Measurements from ENCODE around the gene C5orf58.

Gene C5orf58

DNA sequence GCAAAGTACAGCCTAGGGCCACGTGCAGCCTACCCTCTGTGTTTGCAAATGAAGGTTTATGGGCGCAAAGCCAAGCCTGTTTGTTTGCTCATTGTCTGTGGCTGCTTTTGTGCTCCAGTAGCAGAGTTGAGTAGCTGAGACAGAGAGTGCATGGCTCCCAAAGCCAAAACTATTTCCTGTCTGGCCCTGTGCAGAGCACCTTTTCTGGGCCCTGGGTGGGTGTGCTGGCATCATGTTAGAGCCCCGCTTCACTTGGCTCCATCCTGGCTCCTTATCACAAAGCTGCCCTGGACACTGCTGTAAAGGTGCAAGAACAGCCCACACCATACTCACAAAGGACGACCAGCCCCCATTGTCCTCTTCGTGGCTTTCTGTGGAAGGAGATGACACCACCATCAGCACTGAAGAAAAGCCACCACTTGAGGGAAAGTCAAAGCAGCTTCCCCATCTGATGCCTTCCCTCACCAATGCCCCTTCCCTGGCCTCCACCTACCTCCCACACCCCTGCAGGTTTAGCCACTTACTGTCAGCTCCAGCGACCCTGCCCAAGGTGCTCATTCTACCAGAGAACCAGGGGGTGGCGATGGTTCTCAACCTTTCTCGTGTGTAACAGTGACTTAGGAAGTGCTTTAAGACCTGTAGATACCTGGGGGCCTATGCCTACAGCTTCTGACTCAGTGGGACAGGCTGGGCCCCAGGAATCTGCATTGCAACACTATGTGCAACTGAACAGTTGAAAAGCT is 41.4 kb downstream of the C5orf58 start:
- Histone ChIP-seq H3K4me3 (ENCODE audit: low read length) (no peak overlapping the region), H3K27ac (ENCODE audit: low read length) (no peak overlapping the region), H2AFZ (ENCODE audit: low read depth, low read length) (no peak overlapping the region), H3K36me3 (replicated peaks; ENCODE audit: low read depth, low read length) (no peaks in the 10 kb centered on the region), H3K9ac (ENCODE audit: low read length) (no peak overlapping the region), H3K79me2 (ENCODE audit: low read length) (no peaks in the 10 kb centered on the region), H3K4me1 (ENCODE audit: low read length) (peaks cover 7% of the 10 kb centered on the region), H4K20me1 (ENCODE audit: insufficient read depth, low read length) (no peaks in the 10 kb centered on the region), H3K27me3 (ENCODE audit: low read depth, low read length) (peaks cover 22% of the 10 kb centered on the region), H3K4me2 (ENCODE audit: low read length) (no peak overlapping the region), H3K9me3 (ENCODE audit: insufficient read depth, low read length) (no peaks in the 10 kb centered on the region)
- no peak for TF ChIP-seq EZH2phosphoT487 (IDR thresholded peaks at IDR 0.05; ENCODE audit: low read depth)
- TF ChIP-seq, protein P1, sequence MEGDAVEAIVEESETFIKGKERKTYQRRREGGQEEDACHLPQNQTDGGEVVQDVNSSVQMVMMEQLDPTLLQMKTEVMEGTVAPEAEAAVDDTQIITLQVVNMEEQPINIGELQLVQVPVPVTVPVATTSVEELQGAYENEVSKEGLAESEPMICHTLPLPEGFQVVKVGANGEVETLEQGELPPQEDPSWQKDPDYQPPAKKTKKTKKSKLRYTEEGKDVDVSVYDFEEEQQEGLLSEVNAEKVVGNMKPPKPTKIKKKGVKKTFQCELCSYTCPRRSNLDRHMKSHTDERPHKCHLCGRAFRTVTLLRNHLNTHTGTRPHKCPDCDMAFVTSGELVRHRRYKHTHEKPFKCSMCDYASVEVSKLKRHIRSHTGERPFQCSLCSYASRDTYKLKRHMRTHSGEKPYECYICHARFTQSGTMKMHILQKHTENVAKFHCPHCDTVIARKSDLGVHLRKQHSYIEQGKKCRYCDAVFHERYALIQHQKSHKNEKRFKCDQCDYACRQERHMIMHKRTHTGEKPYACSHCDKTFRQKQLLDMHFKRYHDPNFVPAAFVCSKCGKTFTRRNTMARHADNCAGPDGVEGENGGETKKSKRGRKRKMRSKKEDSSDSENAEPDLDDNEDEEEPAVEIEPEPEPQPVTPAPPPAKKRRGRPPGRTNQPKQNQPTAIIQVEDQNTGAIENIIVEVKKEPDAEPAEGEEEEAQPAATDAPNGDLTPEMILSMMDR (IDR thresholded peaks at IDR 0.05; ENCODE audit: low read depth, low read length) = peak; percentile 65

DNA sequence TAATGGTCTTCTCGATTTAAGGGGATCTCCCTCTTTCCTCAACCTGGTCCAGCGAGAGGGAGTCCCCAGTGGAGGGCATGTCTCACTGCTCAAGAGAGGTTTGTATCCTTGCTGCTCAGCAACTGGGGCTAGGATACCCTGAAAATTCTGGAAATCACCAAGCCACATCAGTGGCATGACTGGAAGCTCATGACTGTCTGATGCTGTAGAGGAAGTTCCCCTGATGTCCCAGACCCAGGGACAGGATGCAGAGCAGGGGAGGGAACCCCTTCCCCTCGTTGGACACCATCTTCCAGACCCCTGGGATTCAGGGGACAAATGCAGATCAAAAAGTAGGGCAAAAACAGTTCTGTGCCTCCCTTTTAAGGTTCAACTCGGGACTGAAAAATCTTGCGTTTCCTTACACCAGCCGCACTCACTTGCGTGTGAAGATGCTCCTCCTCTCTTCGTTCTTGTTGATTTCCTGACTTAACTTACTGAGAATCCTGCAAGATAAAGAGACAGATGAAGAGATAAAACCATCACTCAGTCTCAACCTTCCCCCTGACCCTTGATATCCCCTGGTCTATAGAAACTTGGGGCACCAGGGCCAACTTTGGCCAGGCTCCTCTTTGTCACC is 42.7 kb downstream of the C5orf58 start:
- Histone ChIP-seq H3K4me1 (ENCODE audit: low read length) (peaks cover 3% of the 10 kb centered on the region; the same call in 1 of the 2 replicates), H3K4me2 (ENCODE audit: low read length) (no peak overlapping the region)
- no peak for TF ChIP-seq EZH2phosphoT487 (IDR thresholded peaks at IDR 0.05; ENCODE audit: low read depth)
- TF ChIP-seq, protein P1 (IDR thresholded peaks at IDR 0.05; ENCODE audit: low read depth, low read length) = no peak

DNA sequence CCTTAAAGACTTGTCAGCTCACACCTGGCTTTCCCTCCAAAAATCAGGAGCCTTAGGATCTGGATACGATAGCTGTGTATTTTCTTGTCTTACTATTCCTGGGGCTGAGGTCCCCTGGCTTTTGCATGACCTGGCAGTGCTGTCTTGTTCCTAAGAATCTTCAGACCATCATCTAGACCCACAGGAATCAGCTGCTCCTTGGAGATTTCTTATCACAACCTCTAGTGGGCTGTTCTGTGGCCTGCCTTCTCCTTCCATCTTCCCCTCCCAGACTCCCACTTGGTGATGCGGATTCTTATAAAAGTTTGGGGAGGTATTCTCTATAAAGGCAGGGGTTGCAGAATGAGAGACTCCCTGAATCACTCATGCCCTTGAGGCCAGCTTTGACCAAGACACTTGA is 43.4 kb downstream of the C5orf58 start:
- Histone ChIP-seq H3K4me2 (ENCODE audit: low read length) (no peak overlapping the region), H3K79me2 (ENCODE audit: low read length) (no peaks in the 10 kb centered on the region), H4K20me1 (ENCODE audit: insufficient read depth, low read length) (no peaks in the 10 kb centered on the region), H3K9ac (ENCODE audit: low read length) (no peak overlapping the region), H3K4me1 (ENCODE audit: low read length) (peaks cover 3% of the 10 kb centered on the region; the same call in 1 of the 2 replicates), H3K4me3 (ENCODE audit: low read length) (no peak overlapping the region), H3K36me3 (replicated peaks; ENCODE audit: low read depth, low read length) (no peaks in the 10 kb centered on the region), H3K27ac (ENCODE audit: low read length) (no peak overlapping the region), H3K9me3 (ENCODE audit: insufficient read depth, low read length) (no peaks in the 10 kb centered on the region), H2AFZ (ENCODE audit: low read depth, low read length) (no peak overlapping the region), H3K27me3 (ENCODE audit: low read depth, low read length) (peaks cover 22% of the 10 kb centered on the region)
- no peak for TF ChIP-seq EZH2phosphoT487 (IDR thresholded peaks at IDR 0.05; ENCODE audit: low read depth)
- TF ChIP-seq, protein P1 (IDR thresholded peaks at IDR 0.05; ENCODE audit: low read depth, low read length) = no peak

More for the DNA sequence above, 42.7 kb downstream of the C5orf58 start:
- H3K27me3 ChIP-seq (ENCODE audit: low read depth, low read length) = peaks cover 22% of the 10 kb centered on the region
- H4K20me1 ChIP-seq (ENCODE audit: insufficient read depth, low read length) = no peaks in the 10 kb centered on the region
- H3K9ac ChIP-seq (ENCODE audit: low read length) = no peak overlapping the region
- no peaks in the 10 kb centered on the region for H3K9me3 ChIP-seq (ENCODE audit: insufficient read depth, low read length)
- H3K36me3 ChIP-seq (replicated peaks; ENCODE audit: low read depth, low read length) = no peaks in the 10 kb centered on the region
- no peaks in the 10 kb centered on the region for H3K79me2 ChIP-seq (ENCODE audit: low read length)
- H3K4me3 ChIP-seq (ENCODE audit: low read length) = no peak overlapping the region
- no peak overlapping the region for H2AFZ ChIP-seq (ENCODE audit: low read depth, low read length)
- no peak overlapping the region for H3K27ac ChIP-seq (ENCODE audit: low read length)

DNA sequence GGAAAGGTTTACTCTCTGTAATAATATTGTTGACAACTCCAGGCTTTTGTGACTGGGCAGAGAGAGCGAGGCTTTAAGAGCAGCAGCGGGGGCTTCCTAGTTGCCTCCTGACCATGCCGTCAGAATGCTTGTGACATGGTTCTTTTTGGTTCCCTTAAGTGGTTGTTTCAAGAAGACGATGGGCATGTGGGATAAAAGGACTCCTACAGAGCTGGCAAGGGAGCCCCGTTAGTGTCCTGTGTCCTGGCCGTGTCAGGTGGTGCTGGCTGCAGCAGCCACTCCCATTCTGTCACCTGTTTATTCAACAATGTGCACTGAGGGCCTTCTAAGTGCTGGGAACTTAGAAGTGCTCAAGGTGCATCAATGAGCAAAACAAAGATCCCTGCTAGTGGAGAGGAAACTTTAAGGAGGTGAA is 45.1 kb downstream of the C5orf58 start:
- no peak overlapping the region for H3K4me3 ChIP-seq (ENCODE audit: low read length)
- H3K4me1 ChIP-seq (ENCODE audit: low read length) = peaks cover 3% of the 10 kb centered on the region; the same call in 1 of the 2 replicates
- H2AFZ ChIP-seq (ENCODE audit: low read depth, low read length) = no peak overlapping the region
- peaks cover 27% of the 10 kb centered on the region for H3K27me3 ChIP-seq (ENCODE audit: low read depth, low read length)
- H3K9me3 ChIP-seq (ENCODE audit: insufficient read depth, low read length) = no peaks in the 10 kb centered on the region
- H3K9ac ChIP-seq (ENCODE audit: low read length) = no peak overlapping the region
- no peak overlapping the region for H3K4me2 ChIP-seq (ENCODE audit: low read length)
- no peaks in the 10 kb centered on the region for H4K20me1 ChIP-seq (ENCODE audit: insufficient read depth, low read length)
- H3K36me3 ChIP-seq (replicated peaks; ENCODE audit: low read depth, low read length) = no peaks in the 10 kb centered on the region
- no peaks in the 10 kb centered on the region for H3K79me2 ChIP-seq (ENCODE audit: low read length)
- no peak overlapping the region for H3K27ac ChIP-seq (ENCODE audit: low read length)
- no peak for TF ChIP-seq EZH2phosphoT487 (IDR thresholded peaks at IDR 0.05; ENCODE audit: low read depth)
- TF ChIP-seq, protein P1 (IDR thresholded peaks at IDR 0.05; ENCODE audit: low read depth, low read length) = no peak
